SH-SY5Y (cell line): ENCODE results near the gene NRP1.

Experiments used
- GATA2 ChIP-seq: IDR thresholded peaks from 2 replicates; pipeline ENCODE4 v1.6.1; 2011; ENCODE audit warnings: mild to moderate bottlenecking, low read depth, low read length
- GATA3 ChIP-seq: IDR thresholded peaks from 2 replicates; pipeline ENCODE4 v1.6.1; 2011; ENCODE audit warnings: low read depth, mild to moderate bottlenecking, low read length, moderate library complexity

DNA sequence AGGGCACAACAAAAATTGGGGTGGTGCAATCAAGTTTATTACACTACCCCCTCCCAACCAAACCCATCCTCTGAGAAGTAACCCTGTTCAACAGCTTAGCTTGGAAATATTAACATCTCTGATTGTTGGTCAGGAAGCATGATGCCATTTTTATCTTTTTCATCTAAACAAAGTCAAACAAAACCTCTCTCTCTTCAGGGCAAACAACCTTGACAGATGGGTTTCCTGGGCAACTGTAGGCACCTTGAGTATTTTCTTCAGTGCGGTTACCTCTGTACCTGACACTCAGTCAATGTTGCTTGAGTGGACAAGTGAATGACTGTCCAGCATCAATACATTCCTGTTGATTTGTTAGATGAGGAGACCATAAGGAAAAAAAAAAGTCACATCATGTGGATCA is 183.6 kb downstream of the NRP1 start:
- no peak for TF ChIP-seq GATA3
- TF ChIP-seq GATA2: no peak
